Endothelial cell of umbilical vein (primary cell): ENCODE measurements around the gene CORO7. TPM values are rescaled to one million over a fixed set of nuclear protein-coding genes. Genes with fewer than 3 reads are reported as not detected.

Experiments
- BruUV-seq: library from RNA; stranded (reverse); fragments of 400-500 nt; replicated peaks from 2 replicates; lab custom pipeline; 2021; lab: Mats Ljungman, UMichigan
- CTCF ChIA-PET: fragments of 300-600, 350-600 bp; sonication (Branson Sonifier 250); formaldehyde crosslinking; loops from one replicate; lab custom pipeline; 2021; ENCODE audit warnings: antibody characterized with exemption, inconsistent platforms; lab: Charles Lee
- POLR2A ChIA-PET: fragments of 300-600, 350-600 bp; sonication (Branson Sonifier 250); formaldehyde crosslinking; loops from one replicate; lab custom pipeline; 2021; ENCODE audit warnings: antibody characterized with exemption, inconsistent platforms; lab: Charles Lee
- DNase-seq: peaks from one replicate; pipeline ENCODE4 v3.0.0-alpha.2; 2011; ENCODE audit warnings: low read depth, low spot score
- FAIRE-seq: peaks from 2 replicates; lab custom pipeline; 2011; peaks lifted over from hg19 to GRCh38; lab: Jason Lieb, UNC
- H2AFZ ChIP-seq: 2 replicates; pipeline ENCODE4 v1.6.0; 2012; ENCODE audit warnings: low read depth, low read length, control low read depth, inconsistent platforms
- H3K27ac ChIP-seq: 2 replicates; pipeline ENCODE4 v1.5.1; 2011; ENCODE audit warnings: low read depth, mild to moderate bottlenecking, control low read depth, low read length, moderate library complexity; ENCODE audit not compliant: insufficient read depth
- H3K27me3 ChIP-seq, 2 experiments: 2 replicates each; pipeline versions ENCODE4 v1.6.0 to v1.6.1; 2011; ENCODE audit warnings: low read length in 2 of 2, mixed read lengths in 1 of 2; ENCODE audit not compliant: control insufficient read depth in 2 of 2, insufficient read depth in 2 of 2
- H3K36me3 ChIP-seq, 2 experiments: 2 replicates in 1 of 2; 3 replicates in 1 of 2; pipeline ENCODE4 v1.5.1; 2011; ENCODE audit warnings: low read length in 2 of 2, mild to moderate bottlenecking in 1 of 2, moderate library complexity in 1 of 2; ENCODE audit not compliant: control insufficient read depth in 2 of 2, insufficient read depth in 2 of 2; ENCODE audit errors: extremely low read depth in 1 of 2
- H3K4me1 ChIP-seq: 3 replicates; pipeline ENCODE4 v1.5.1; 2011; ENCODE audit warnings: mild to moderate bottlenecking, low read length; ENCODE audit not compliant: control insufficient read depth, insufficient read depth; ENCODE audit errors: extremely low read depth
- H3K4me2 ChIP-seq: 2 replicates; pipeline ENCODE4 v1.6.1; 2011; ENCODE audit warnings: low read length, control low read depth, mixed read lengths; ENCODE audit not compliant: insufficient read depth
- H3K4me3 ChIP-seq, 3 experiments: fragments of 200-600 bp in 1 of 3; sonication (generic), shearing (Covaris generic) in 1 of 3; replicated peaks in 1 of 3; 2 replicates each; pipeline ENCODE4 v1.5.1; 2011 to 2016; ENCODE audit warnings: control low read depth in 3 of 3, low read length in 3 of 3, mild to moderate bottlenecking in 2 of 3, inconsistent platforms in 1 of 3, low read depth in 1 of 3, moderate library complexity in 1 of 3; ENCODE audit not compliant: insufficient read depth in 1 of 3
- H3K79me2 ChIP-seq: 2 replicates; pipeline ENCODE4 v1.6.0; 2012; ENCODE audit warnings: low read length, inconsistent platforms; ENCODE audit not compliant: control insufficient read depth, insufficient read depth
- H3K9ac ChIP-seq: replicated peaks from 2 replicates; pipeline ENCODE3; 2011; ENCODE audit warnings: low read length, control low read depth; ENCODE audit not compliant: insufficient read depth; ENCODE audit errors: extremely low read depth
- H3K9me1 ChIP-seq: replicated peaks from 3 replicates; pipeline ENCODE4 v1.6.0; 2011; ENCODE audit warnings: mild to moderate bottlenecking, low read length; ENCODE audit not compliant: control insufficient read depth, insufficient read depth; ENCODE audit errors: extremely low read depth
- H3K9me3 ChIP-seq: replicated peaks from 2 replicates; pipeline ENCODE4 v1.5.1; 2012; ENCODE audit warnings: low read length, inconsistent platforms; ENCODE audit not compliant: control insufficient read depth, insufficient read depth
- H4K20me1 ChIP-seq: replicated peaks from 2 replicates; pipeline ENCODE3; 2011; ENCODE audit warnings: mild to moderate bottlenecking, low read length; ENCODE audit not compliant: control insufficient read depth, insufficient read depth; ENCODE audit errors: extremely low read depth
- EZH2 ChIP-seq: IDR thresholded peaks from 2 replicates; pipeline ENCODE4 v1.6.1; 2012; ENCODE audit warnings: borderline replicate concordance, low read depth, mild to moderate bottlenecking, moderate library complexity, low read length, inconsistent platforms; ENCODE audit not compliant: severe bottlenecking
- FOS ChIP-seq: IDR thresholded peaks from 2 replicates; pipeline ENCODE4 v1.6.1; 2011; ENCODE audit warnings: mild to moderate bottlenecking, low read length, moderate library complexity, borderline replicate concordance; ENCODE audit not compliant: insufficient read depth
- GATA2 ChIP-seq: IDR thresholded peaks from 2 replicates; pipeline ENCODE4 v1.7.0; 2011; ENCODE audit warnings: low read depth, mild to moderate bottlenecking, moderate library complexity, mixed read lengths, low read length; ENCODE audit not compliant: insufficient read length, insufficient read depth
- JUN ChIP-seq: IDR thresholded peaks from 2 replicates; pipeline ENCODE4 v1.6.1; 2011; ENCODE audit warnings: borderline replicate concordance, low read depth; ENCODE audit not compliant: insufficient read length, insufficient read depth
- MYC ChIP-seq: IDR thresholded peaks from one replicate; pipeline ENCODE4 v1.6.1; 2011; ENCODE audit warnings: mild to moderate bottlenecking, low read depth, low read length
- POLR2A ChIP-seq: IDR thresholded peaks from 2 replicates; pipeline ENCODE4 v1.6.1; 2012; ENCODE audit warnings: low read depth, mild to moderate bottlenecking, control low read depth, low read length
- POLR2AphosphoS5 ChIP-seq: IDR thresholded peaks from 2 replicates; pipeline ENCODE4 v1.6.1; 2012; ENCODE audit warnings: low read depth, mild to moderate bottlenecking, control low read depth, low read length, moderate library complexity; ENCODE audit not compliant: insufficient read depth
- dilution Hi-C: fragments of 300-500 bp; cut with MboI; formaldehyde crosslinking; loops from one replicate; pipeline ENCODE4 v1.15.0; 2019; ENCODE audit warnings: low sequenced_read_pairs; ENCODE audit not compliant: extremely low pct_ligation_motif_present
- intact Hi-C: fragments of 100-400 bp; cut with micrococcal nuclease; formaldehyde crosslinking; loops from one replicate; pipeline ENCODE4 v1.10.0; 2022
- polyA plus RNA-seq, 4 experiments: library from polyadenylated mRNA; depleted of rRNA in 3 of 4; stranded (reverse) in 3 of 4; unstranded in 1 of 4; fragments of >200 nt; gene quantifications; 2 replicates each; pipeline versions ENCODE4 v1.2.1 to v1.2.3, GENCODE V29; 2011 to 2012; ENCODE audit warnings: missing spikeins in 1 of 4
- total RNA-seq: library from RNA; stranded (reverse); gene quantifications from 2 replicates; pipeline ENCODE4 v1.2.3, GENCODE V29; 2021
- TF ChIP-seq, protein P1 (sequence below): IDR thresholded peaks from 2 replicates; pipeline ENCODE4 v1.6.1; 2011; ENCODE audit not compliant: insufficient read depth, insufficient read length

Gene CORO7
- total and polyA plus RNA-seq, 2 donors (not counting 3 experiments of a cell fraction or from before 2014, with no cell fraction given): 42.5 to 72.3 TPM

DNA sequence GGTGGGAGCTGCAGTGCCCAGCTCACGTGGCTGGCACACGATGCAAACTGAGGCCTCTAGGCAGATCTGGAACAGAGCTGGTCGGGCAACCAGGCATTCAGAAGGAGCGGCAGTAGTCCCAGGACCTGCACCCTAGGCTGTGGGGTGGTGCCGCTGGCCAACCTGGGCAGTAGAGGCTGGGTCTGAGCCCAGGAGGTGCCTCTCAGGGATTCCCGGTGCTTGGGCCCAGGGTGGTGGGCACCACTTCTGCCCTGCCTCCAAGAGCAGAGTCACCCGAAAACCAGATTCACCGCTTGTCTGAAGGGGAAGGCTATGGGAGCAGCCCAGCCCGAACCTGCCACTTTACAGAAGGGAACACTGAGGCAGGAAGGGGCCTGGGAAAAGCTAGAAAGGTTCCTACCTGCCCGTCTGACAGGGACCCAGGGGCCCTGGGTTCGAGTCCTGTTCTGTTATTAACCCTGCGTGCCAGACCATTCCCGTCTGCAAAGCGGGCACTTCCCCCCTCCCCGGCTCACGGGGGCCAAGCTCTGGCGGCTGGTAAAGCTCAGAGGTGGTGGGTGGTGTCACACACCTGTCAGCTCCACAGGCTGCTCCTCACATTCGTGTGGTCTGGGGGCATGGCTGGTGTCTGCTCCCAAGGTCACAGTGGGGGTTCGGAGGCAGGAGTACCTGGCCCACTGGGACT is 83.6 kb downstream of the CORO7 start:
- FAIRE-seq (no peak), DNase-seq (no peak)
- Histone ChIP-seq H2AFZ (no peak overlapping the region), H3K9me1 (no peaks in the 10 kb centered on the region), H3K79me2 (peaks cover 11% of the 10 kb centered on the region), H4K20me1 (no peaks in the 10 kb centered on the region), H3K9ac (no peak overlapping the region), H3K9me3 (no peaks in the 10 kb centered on the region), H3K36me3 (peaks cover 0 to 19% of the 10 kb centered on the region in 2 experiments), H3K4me3 (no peak overlapping the region), H3K27me3 (no peaks in the 10 kb centered on the region), H3K4me1 (peaks cover 19% of the 10 kb centered on the region), H3K4me2 (no peak overlapping the region), H3K27ac (no peak overlapping the region)
- intact Hi-C loops: no loop called here
- POLR2A ChIA-PET: no interaction called here
- no TSS peak for BruUV-seq
- CTCF ChIA-PET: interaction anchor here (2.1 to 8.9 kb wide), 8 partner anchors 9 to 132 kb away, joined by 8 to 198 read pairs (median 18); no protein-coding TSS in a partner anchor
- TF ChIP-seq EZH2 (no peak), MYC (no peak), FOS (no peak), GATA2 (no peak), JUN (no peak), POLR2A (no peak)
- TF ChIP-seq, protein P1, sequence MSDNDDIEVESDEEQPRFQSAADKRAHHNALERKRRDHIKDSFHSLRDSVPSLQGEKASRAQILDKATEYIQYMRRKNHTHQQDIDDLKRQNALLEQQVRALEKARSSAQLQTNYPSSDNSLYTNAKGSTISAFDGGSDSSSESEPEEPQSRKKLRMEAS: no peak
- dilution Hi-C loops: no loop called here

DNA sequence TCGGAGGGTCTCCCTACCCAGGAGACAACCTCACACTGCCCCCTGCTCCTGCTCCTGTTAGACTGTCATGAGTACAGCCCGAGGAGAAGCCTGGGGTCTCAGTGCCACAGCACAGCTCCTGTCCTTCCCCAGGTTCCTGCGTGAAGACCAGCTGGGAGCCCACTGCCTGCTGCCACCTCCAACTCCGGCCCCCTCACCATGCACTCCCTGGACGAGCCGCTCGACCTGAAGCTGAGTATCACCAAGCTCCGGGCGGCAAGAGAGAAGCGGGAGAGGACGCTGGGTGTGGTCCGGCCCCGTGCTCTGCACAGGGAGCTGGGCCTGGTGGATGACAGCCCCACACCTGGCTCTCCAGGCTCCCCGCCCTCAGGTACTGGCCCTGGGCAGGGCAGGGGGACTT is 84.3 kb downstream of the CORO7 start:
- peaks cover 0 to 16% of the 10 kb centered on the region in 2 experiments for H3K36me3 ChIP-seq
- H3K27me3 ChIP-seq: no peaks in the 10 kb centered on the region
- no peaks in the 10 kb centered on the region for H3K9me3 ChIP-seq
- no peak overlapping the region for H3K4me3 ChIP-seq
- H3K79me2 ChIP-seq: peaks cover 14% of the 10 kb centered on the region
- TF ChIP-seq EZH2 (no peak), POLR2AphosphoS5 (no peak)
- no peak overlapping the region for H3K4me2 ChIP-seq
- POLR2A ChIA-PET: no interaction called here
- H3K9me1 ChIP-seq: no peaks in the 10 kb centered on the region
- no TSS peak for BruUV-seq
- FAIRE-seq (no peak), DNase-seq (no peak)
- intact Hi-C loops: no loop called here
- H4K20me1 ChIP-seq: no peaks in the 10 kb centered on the region
- dilution Hi-C loops: no loop called here
- H3K27ac ChIP-seq: no peak overlapping the region
- CTCF ChIA-PET: interaction anchor here (0.9 to 8.9 kb wide), 9 partner anchors 10 to 349 kb away, joined by 4 to 198 read pairs (median 15); no protein-coding TSS in a partner anchor
- no peak overlapping the region for H2AFZ ChIP-seq
- H3K9ac ChIP-seq: no peak overlapping the region
- peaks cover 22% of the 10 kb centered on the region for H3K4me1 ChIP-seq
